Astrocyte (in vitro differentiated cells and primary cell): ENCODE results near the gene KIF25.

Experiments used
- EZH2 ChIP-seq: IDR thresholded peaks from 2 replicates; pipeline ENCODE4 v1.6.1; 2012; ENCODE audit warnings: mild to moderate bottlenecking, low read length, inconsistent platforms; ENCODE audit not compliant: insufficient read depth
- TF ChIP-seq, protein P1 (sequence below): IDR thresholded peaks from 2 replicates; pipeline ENCODE4 v1.5.1; 2011; ENCODE audit warnings: low read depth, mild to moderate bottlenecking, inconsistent platforms, low read length, moderate library complexity; ENCODE audit not compliant: insufficient read depth

DNA sequence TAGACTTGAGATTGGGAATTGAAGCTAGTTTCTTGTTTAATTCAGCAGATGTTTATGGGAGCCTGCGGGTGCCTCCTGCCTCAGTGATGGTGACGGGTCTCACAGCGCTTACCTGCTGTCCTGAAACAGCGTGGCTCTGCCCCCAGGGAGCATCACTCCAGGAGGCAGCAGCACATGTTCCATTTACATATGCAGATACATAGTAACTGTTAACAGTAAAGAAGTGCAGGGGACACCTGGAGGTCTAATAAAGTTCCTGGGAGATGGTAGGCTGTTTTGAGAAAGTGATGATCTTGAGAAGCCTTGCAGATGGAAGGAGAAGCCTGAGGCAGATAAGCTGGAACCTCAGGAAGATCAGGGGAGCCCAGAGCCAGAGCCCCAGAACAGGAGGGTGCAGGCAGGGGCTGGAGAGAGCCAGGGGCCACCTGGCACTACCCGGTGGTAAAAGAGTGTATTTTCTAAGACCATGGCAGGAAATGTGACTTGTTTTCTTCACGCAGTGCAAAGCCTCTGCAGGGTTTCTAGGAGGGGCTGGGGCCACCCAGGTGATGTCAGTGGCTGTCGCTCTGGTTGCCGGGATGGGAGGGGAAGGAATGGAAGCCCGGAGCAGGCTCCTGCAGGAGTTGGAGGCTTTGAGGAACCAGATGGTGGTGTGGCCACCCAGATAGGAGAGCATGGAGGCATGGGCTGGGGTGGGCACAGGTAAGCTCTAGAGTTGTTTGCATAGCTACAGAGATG lies 24.2 kb upstream of the KIF25 start:
- TF ChIP-seq, protein P1, sequence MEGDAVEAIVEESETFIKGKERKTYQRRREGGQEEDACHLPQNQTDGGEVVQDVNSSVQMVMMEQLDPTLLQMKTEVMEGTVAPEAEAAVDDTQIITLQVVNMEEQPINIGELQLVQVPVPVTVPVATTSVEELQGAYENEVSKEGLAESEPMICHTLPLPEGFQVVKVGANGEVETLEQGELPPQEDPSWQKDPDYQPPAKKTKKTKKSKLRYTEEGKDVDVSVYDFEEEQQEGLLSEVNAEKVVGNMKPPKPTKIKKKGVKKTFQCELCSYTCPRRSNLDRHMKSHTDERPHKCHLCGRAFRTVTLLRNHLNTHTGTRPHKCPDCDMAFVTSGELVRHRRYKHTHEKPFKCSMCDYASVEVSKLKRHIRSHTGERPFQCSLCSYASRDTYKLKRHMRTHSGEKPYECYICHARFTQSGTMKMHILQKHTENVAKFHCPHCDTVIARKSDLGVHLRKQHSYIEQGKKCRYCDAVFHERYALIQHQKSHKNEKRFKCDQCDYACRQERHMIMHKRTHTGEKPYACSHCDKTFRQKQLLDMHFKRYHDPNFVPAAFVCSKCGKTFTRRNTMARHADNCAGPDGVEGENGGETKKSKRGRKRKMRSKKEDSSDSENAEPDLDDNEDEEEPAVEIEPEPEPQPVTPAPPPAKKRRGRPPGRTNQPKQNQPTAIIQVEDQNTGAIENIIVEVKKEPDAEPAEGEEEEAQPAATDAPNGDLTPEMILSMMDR: no peak
- no peak for TF ChIP-seq EZH2
